ENCODE results near the gene INPP4A. TPM values are rescaled to one million over a fixed set of nuclear protein-coding genes. Genes with fewer than 3 reads are reported as not detected.

INPP4A gene
- total RNA-seq, 4 donors from 2014 or later = 30.2 to 45.1 (median 37.8) TPM

- TF ChIP-seq POLR2AphosphoS5 (IDR thresholded peaks at IDR 0.05) (no peak), CTCF (IDR thresholded peaks at IDR 0.05) (peak in 1 of 4 experiments; percentile 23)
- Histone ChIP-seq H3K9me3 (no peaks in the 10 kb centered on the region), H3K4me1 (peaks cover 6 to 96% (median 48%) of the 10 kb centered on the region in 3 donors), H3K27ac (peak overlapping the region in 3 of 4 donors; percentile 26 to 52 (median 43)), H3K36me3 (no peaks in the 10 kb centered on the region), H3K4me3 (no peak overlapping the region), H3K27me3 (no peaks in the 10 kb centered on the region)
- WGBS, 2 donors (ENCODE audit: low coverage in 1 of 2) = 21 to 80% methylated on average over 2 of the region's 4 CpGs
- peak; percentile 65 for ATAC-seq
Measured at GRCh38 chr2:98479959-98480524, 35.4 kb downstream of the INPP4A start.

GRCh38 chr2:98480598-98480997 lies 35.9 kb downstream of the INPP4A start:
- Histone ChIP-seq H3K27me3 (no peaks in the 10 kb centered on the region), H3K4me1 (peaks cover 6 to 96% (median 47%) of the 10 kb centered on the region in 3 donors), H3K9me3 (no peaks in the 10 kb centered on the region), H3K36me3 (no peaks in the 10 kb centered on the region), H3K4me3 (no peak overlapping the region), H3K27ac (peak overlapping the region in 1 of 4 donors; percentile 26)
- WGBS, 2 donors (ENCODE audit: low coverage in 1 of 2) = 80% methylated on average over 1 of the region's 9 CpGs; no CpG with 5 or more reads in 1 of the 2 donors
- TF ChIP-seq EP300 (IDR thresholded peaks at IDR 0.05) = no peak
- TF ChIP-seq CTCF (IDR thresholded peaks at IDR 0.05) = no peak
- TF ChIP-seq POLR2A (IDR thresholded peaks at IDR 0.05) = no peak
- no peak for TF ChIP-seq POLR2AphosphoS5 (IDR thresholded peaks at IDR 0.05)
- no peak for ATAC-seq

- Histone ChIP-seq H3K4me3 (no peak overlapping the region), H3K27me3 (no peaks in the 10 kb centered on the region), H3K36me3 (no peaks in the 10 kb centered on the region), H3K4me1 (peaks cover 6 to 95% (median 48%) of the 10 kb centered on the region in 3 donors), H3K27ac (no peak overlapping the region), H3K9me3 (no peaks in the 10 kb centered on the region)
- TF ChIP-seq CTCF (IDR thresholded peaks at IDR 0.05) (no peak), EP300 (IDR thresholded peaks at IDR 0.05) (no peak), POLR2A (IDR thresholded peaks at IDR 0.05) (no peak), POLR2AphosphoS5 (IDR thresholded peaks at IDR 0.05) (no peak)
- WGBS, 2 donors (ENCODE audit: low coverage in 1 of 2) = 83% methylated on average over 1 of the region's 2 CpGs; no CpG with 5 or more reads in 1 of the 2 donors
- no peak for ATAC-seq
Measured at GRCh38 chr2:98482362-98482761, 37.7 kb downstream of the INPP4A start.

GRCh38 chr2:98483257-98483861 lies 38.7 kb downstream of the INPP4A start:
- ATAC-seq = no peak
- TF ChIP-seq POLR2A (IDR thresholded peaks at IDR 0.05) (no peak), CTCF (IDR thresholded peaks at IDR 0.05) (no peak), POLR2AphosphoS5 (IDR thresholded peaks at IDR 0.05) (no peak), EP300 (IDR thresholded peaks at IDR 0.05) (no peak)
- Histone ChIP-seq H3K4me3 (no peak overlapping the region), H3K27ac (no peak overlapping the region), H3K4me1 (peaks cover 6 to 95% (median 42%) of the 10 kb centered on the region in 3 donors), H3K9me3 (no peaks in the 10 kb centered on the region), H3K36me3 (no peaks in the 10 kb centered on the region), H3K27me3 (no peaks in the 10 kb centered on the region)
- WGBS, 2 donors (ENCODE audit: low coverage in 1 of 2) = 82 to 91% methylated on average over 2 to 4 of the region's 6 CpGs

GRCh38 chr2:98484121-98484557 lies 39.5 kb downstream of the INPP4A start:
- WGBS, 2 donors (ENCODE audit: low coverage in 1 of 2) = 80 to 100% methylated on average over 1 to 2 of the region's 5 CpGs
- Histone ChIP-seq H3K9me3 (no peaks in the 10 kb centered on the region), H3K4me3 (no peak overlapping the region), H3K36me3 (no peaks in the 10 kb centered on the region), H3K27ac (no peak overlapping the region), H3K4me1 (peaks cover 6 to 93% (median 41%) of the 10 kb centered on the region in 3 donors), H3K27me3 (no peaks in the 10 kb centered on the region)
- no peak for TF ChIP-seq EP300 (IDR thresholded peaks at IDR 0.05)
- no peak for TF ChIP-seq POLR2A (IDR thresholded peaks at IDR 0.05)
- no peak for TF ChIP-seq CTCF (IDR thresholded peaks at IDR 0.05)
- TF ChIP-seq POLR2AphosphoS5 (IDR thresholded peaks at IDR 0.05) = no peak
- ATAC-seq = no peak
